ENCODE measurements around the gene MLLT3.

MLLT3 gene

GRCh38 chr9:20319641-20320337, 302.5 kb downstream of the MLLT3 start:
- DNase-seq (ENCODE audit: insufficient read length), result no peak
- no peak for FAIRE-seq
- TF ChIP-seq TAF1 (IDR thresholded peaks at IDR 0.05; ENCODE audit: borderline replicate concordance, low read depth, low read length) (no peak), POLR2AphosphoS5 (IDR thresholded peaks at IDR 0.05; ENCODE audit: low read depth, low read length) (no peak)

DNA sequence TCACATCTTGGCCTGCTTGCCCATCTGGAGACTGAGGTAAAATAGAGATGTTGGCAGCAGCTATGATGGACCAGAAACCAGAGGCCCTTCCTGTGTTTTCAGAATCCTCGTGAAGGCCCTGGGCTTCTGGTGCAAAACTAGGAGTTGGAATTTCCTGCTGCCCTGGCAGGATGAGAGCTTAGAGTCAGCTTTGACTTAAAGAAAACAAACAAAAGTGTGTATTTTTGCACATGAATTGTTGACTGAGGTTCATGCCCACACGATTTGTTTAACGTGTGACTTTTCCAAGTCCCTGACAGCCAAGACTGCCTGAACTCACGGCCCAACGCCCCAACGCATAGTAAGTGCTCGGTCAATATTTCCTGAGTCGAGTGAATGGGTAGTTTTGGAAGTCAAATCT, 303.1 kb downstream of the MLLT3 start:
- no peak for DNase-seq (ENCODE audit: insufficient read length)
- FAIRE-seq, result no peak
- TF ChIP-seq POLR2AphosphoS5 (IDR thresholded peaks at IDR 0.05; ENCODE audit: low read depth, low read length), result no peak
- TF ChIP-seq POLR2A (IDR thresholded peaks at IDR 0.05; ENCODE audit: low read depth, low read length), result no peak
- no peak for TF ChIP-seq TAF1 (IDR thresholded peaks at IDR 0.05; ENCODE audit: borderline replicate concordance, low read depth, low read length)

GRCh38 chr9:20317701-20318100, 304.6 kb downstream of the MLLT3 start:
- no peak for DNase-seq (ENCODE audit: insufficient read length)
- no peak for FAIRE-seq
- TF ChIP-seq POLR2A (IDR thresholded peaks at IDR 0.05; ENCODE audit: low read depth, low read length) (no peak), POLR2AphosphoS5 (IDR thresholded peaks at IDR 0.05; ENCODE audit: low read depth, low read length) (no peak), TAF1 (IDR thresholded peaks at IDR 0.05; ENCODE audit: borderline replicate concordance, low read depth, low read length) (no peak)

- FAIRE-seq (no peak), DNase-seq (ENCODE audit: insufficient read length) (no peak)
- TF ChIP-seq POLR2AphosphoS5 (IDR thresholded peaks at IDR 0.05; ENCODE audit: low read depth, low read length) (no peak), TAF1 (IDR thresholded peaks at IDR 0.05; ENCODE audit: borderline replicate concordance, low read depth, low read length) (no peak), POLR2A (IDR thresholded peaks at IDR 0.05; ENCODE audit: low read depth, low read length) (no peak)
Observed at GRCh38 chr9:20316372-20316771, 305.9 kb downstream of the MLLT3 start.

DNA sequence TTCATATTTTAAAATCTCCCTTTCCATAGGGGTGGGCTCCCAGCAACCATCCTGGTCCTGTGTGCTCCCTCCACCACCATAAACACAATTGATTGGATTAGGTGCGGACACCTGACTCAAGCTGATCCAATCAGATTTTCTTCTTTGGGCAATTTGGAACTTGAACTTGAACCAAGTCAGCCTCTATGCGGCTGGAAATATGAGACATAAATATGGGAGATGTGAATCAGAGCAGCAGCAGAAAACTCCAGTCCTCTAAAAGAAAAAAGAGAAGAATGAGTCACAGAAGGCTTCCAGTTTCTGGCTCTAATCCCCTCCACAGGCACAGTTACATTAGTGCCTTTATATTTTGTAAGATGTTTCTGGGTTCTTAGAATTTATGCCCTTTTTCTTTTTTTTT, 306.6 kb downstream of the MLLT3 start:
- no peak for TF ChIP-seq POLR2A (IDR thresholded peaks at IDR 0.05; ENCODE audit: low read depth, low read length)
- TF ChIP-seq TAF1 (IDR thresholded peaks at IDR 0.05; ENCODE audit: borderline replicate concordance, low read depth, low read length), result no peak
- TF ChIP-seq POLR2AphosphoS5 (IDR thresholded peaks at IDR 0.05; ENCODE audit: low read depth, low read length), result no peak
- no peak for FAIRE-seq
- DNase-seq (ENCODE audit: insufficient read length), result no peak

GRCh38 chr9:20314981-20315380, 307.3 kb downstream of the MLLT3 start:
- DNase-seq (ENCODE audit: insufficient read length) (no peak), FAIRE-seq (no peak)
- TF ChIP-seq POLR2AphosphoS5 (IDR thresholded peaks at IDR 0.05; ENCODE audit: low read depth, low read length), result no peak
- TF ChIP-seq POLR2A (IDR thresholded peaks at IDR 0.05; ENCODE audit: low read depth, low read length), result no peak
- no peak for TF ChIP-seq TAF1 (IDR thresholded peaks at IDR 0.05; ENCODE audit: borderline replicate concordance, low read depth, low read length)

- TF ChIP-seq TAF1 (IDR thresholded peaks at IDR 0.05; ENCODE audit: borderline replicate concordance, low read depth, low read length) (no peak), POLR2A (IDR thresholded peaks at IDR 0.05; ENCODE audit: low read depth, low read length) (no peak), POLR2AphosphoS5 (IDR thresholded peaks at IDR 0.05; ENCODE audit: low read depth, low read length) (no peak)
- DNase-seq (ENCODE audit: insufficient read length) (no peak), FAIRE-seq (no peak)
Observed at GRCh38 chr9:20313415-20313814, 308.9 kb downstream of the MLLT3 start.

- TF ChIP-seq TAF1 (IDR thresholded peaks at IDR 0.05; ENCODE audit: borderline replicate concordance, low read depth, low read length) (no peak), POLR2A (IDR thresholded peaks at IDR 0.05; ENCODE audit: low read depth, low read length) (no peak), POLR2AphosphoS5 (IDR thresholded peaks at IDR 0.05; ENCODE audit: low read depth, low read length) (no peak)
- DNase-seq (ENCODE audit: insufficient read length) (no peak), FAIRE-seq (no peak)
Observed at GRCh38 chr9:20312732-20313131, 309.6 kb downstream of the MLLT3 start.

DNA sequence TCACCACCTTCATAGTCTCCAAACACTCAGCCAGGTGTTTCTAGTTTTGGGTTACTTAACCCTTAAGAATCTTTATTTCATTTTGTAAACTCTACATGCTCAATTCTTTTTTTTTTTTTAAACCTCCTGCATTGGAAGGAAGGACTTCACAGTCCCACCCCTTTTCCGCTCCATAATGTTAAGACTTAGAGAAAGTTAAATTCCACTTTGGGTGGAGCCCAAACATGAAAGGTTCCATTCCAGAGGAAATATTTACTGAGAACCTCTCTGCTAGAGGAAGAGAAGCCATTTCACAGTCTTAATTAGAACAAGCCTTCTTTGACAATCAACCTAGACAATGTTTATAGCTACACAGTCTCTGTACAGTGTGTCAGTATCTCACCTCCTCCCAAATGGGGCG, 312.3 kb downstream of the MLLT3 start:
- no peak for FAIRE-seq
- TF ChIP-seq TAF1 (IDR thresholded peaks at IDR 0.05; ENCODE audit: borderline replicate concordance, low read depth, low read length), result no peak
- TF ChIP-seq POLR2AphosphoS5 (IDR thresholded peaks at IDR 0.05; ENCODE audit: low read depth, low read length), result no peak
- no peak for TF ChIP-seq POLR2A (IDR thresholded peaks at IDR 0.05; ENCODE audit: low read depth, low read length)
- no peak for DNase-seq (ENCODE audit: insufficient read length)

- no peak for DNase-seq (ENCODE audit: insufficient read length)
- FAIRE-seq, result no peak
- TF ChIP-seq POLR2A (IDR thresholded peaks at IDR 0.05; ENCODE audit: low read depth, low read length), result no peak
- TF ChIP-seq TAF1 (IDR thresholded peaks at IDR 0.05; ENCODE audit: borderline replicate concordance, low read depth, low read length), result no peak
- TF ChIP-seq POLR2AphosphoS5 (IDR thresholded peaks at IDR 0.05; ENCODE audit: low read depth, low read length), result no peak
Observed at GRCh38 chr9:20309124-20309523, 313.2 kb downstream of the MLLT3 start.

DNA sequence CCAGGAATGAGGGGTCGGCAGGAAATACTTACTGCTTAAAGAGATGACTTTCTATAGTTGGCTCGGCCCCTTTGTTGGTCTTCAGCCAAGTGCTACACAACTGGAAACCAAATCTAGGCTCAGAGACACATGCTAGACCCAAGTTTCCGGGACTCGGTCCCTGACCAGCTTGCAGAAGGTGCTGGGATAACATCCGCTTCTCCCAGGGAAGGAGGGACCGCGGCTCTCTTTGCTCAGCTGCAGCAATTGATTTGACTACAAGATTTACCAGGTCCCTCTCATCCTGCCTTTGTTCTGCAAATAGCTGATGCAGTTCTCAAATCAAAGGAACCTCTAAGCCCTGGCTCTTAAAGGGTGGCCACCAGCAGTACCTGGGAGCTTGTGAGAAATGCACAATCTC, 314.7 kb downstream of the MLLT3 start:
- DNase-seq (ENCODE audit: insufficient read length) (no peak), FAIRE-seq (no peak)

GRCh38 chr9:20305452-20305851, 316.8 kb downstream of the MLLT3 start:
- no peak for FAIRE-seq
- DNase-seq (ENCODE audit: insufficient read length), result no peak
- TF ChIP-seq POLR2A (IDR thresholded peaks at IDR 0.05; ENCODE audit: low read depth, low read length), result no peak
- no peak for TF ChIP-seq POLR2AphosphoS5 (IDR thresholded peaks at IDR 0.05; ENCODE audit: low read depth, low read length)
- TF ChIP-seq TAF1 (IDR thresholded peaks at IDR 0.05; ENCODE audit: borderline replicate concordance, low read depth, low read length), result no peak

More for the DNA sequence above, 314.7 kb downstream of the MLLT3 start:
- TF ChIP-seq TAF1 (IDR thresholded peaks at IDR 0.05; ENCODE audit: borderline replicate concordance, low read depth, low read length) (no peak), POLR2A (IDR thresholded peaks at IDR 0.05; ENCODE audit: low read depth, low read length) (no peak), POLR2AphosphoS5 (IDR thresholded peaks at IDR 0.05; ENCODE audit: low read depth, low read length) (no peak)

All from GM12892 (cell line).